Endothelial cell (in vitro differentiated cells): ENCODE results near the gene MICAL1. TPM values are rescaled to one million over a fixed set of nuclear protein-coding genes. Genes with fewer than 3 reads are reported as not detected.

Experiments
- DNase-seq: peaks from one replicate; pipeline ENCODE4 v3.0.0; 2021; ENCODE audit warnings: low spot score
- H3K27ac Mint-ChIP-seq: one replicate; pipeline ENCODE4 v1.8.0; 2021; ENCODE audit warnings: mixed read lengths, inconsistent platforms; ENCODE audit not compliant: unreplicated experiment
- H3K27me3 Mint-ChIP-seq: one replicate; pipeline ENCODE4 v1.8.0; 2021; ENCODE audit warnings: mild to moderate bottlenecking, moderate library complexity, mixed read lengths, inconsistent platforms; ENCODE audit not compliant: unreplicated experiment
- H3K36me3 Mint-ChIP-seq: one replicate; pipeline ENCODE4 v1.8.0; 2021; ENCODE audit warnings: mild to moderate bottlenecking, low read depth, mixed read lengths, inconsistent platforms; ENCODE audit not compliant: unreplicated experiment
- H3K4me1 Mint-ChIP-seq: one replicate; pipeline ENCODE4 v1.8.0; 2021; ENCODE audit warnings: mild to moderate bottlenecking, mixed read lengths, inconsistent platforms; ENCODE audit not compliant: unreplicated experiment
- H3K4me3 Mint-ChIP-seq: one replicate; pipeline ENCODE4 v1.8.0; 2021; ENCODE audit warnings: mild to moderate bottlenecking, mixed read lengths, inconsistent platforms; ENCODE audit not compliant: unreplicated experiment
- H3K9me3 Mint-ChIP-seq: one replicate; pipeline ENCODE4 v1.8.0; 2021; ENCODE audit warnings: mixed read lengths, inconsistent platforms; ENCODE audit not compliant: unreplicated experiment
- total RNA-seq: library from RNA; stranded (reverse); fragmentation: NEBNext Ultra II Directional; extraction: Animal tissue kit (Norgen Biotek cat#: 25700); gene quantifications from one replicate; pipeline ENCODE4 v1.2.1, GENCODE V29; 2021; ENCODE audit not compliant: unreplicated experiment
- TF ChIP-seq, protein P1 (sequence below): fragments of 200-600 bp; sonication (generic); IDR thresholded peaks from one replicate; pipeline ENCODE4 v1.5.0; 2021; ENCODE audit warnings: antibody characterized with exemption; ENCODE audit not compliant: unreplicated experiment

MICAL1 gene
- total RNA-seq, 1 donor from 2014 or later, result 19.9 TPM

DNA sequence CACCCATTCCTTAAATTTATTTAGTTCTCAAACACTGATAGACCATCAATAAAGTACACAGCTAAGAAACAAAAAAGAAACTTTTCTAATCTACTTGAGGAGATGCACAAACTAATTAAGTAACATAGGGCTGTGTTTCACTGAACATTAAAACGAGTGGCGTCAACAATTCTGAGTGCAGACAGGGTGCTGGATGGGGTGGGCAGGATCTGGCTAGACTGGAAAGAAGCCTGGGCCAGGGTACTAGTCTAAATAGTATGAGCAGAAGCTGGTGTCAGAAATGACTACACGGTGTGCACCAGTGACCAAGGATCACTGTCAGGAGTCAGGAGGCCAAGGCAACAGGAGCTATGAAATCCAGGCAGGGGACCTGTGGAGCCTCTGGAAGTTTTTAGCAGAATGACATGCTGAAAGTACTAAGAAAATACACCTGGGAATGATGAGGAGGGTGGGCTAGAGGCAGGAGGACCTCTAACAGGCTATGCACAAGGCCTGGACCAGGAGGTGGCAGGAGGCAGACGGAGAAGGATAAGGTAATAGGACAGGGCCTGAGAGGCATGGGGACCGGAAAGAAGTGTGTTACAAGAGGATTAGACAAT lies 14.1 kb upstream of the MICAL1 start:
- Mint-ChIP-seq H3K27me3 (peaks cover 4% of the 10 kb centered on the region), H3K4me1 (no peaks in the 10 kb centered on the region), H3K36me3 (peaks cover 38% of the 10 kb centered on the region)

DNA sequence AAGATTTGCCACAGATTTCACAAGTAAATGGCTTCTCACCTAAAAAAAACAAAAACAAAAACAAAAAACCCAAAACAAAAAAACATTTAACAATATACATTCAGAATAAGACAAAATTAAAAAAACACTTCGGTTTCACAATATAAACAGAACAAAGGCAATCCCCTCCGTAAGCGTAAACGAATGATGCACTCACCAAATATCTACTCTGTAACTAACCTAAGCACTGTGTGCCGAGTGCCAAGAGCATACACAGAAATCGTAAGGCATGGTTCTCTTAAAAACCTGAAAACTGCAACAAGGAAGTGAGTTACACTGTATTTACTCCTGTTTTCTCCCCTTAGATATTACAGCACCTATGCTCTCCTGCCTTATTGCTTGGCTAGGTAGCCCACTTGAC lies 12.1 kb upstream of the MICAL1 start:
- Mint-ChIP-seq H3K4me3 (no peak overlapping the region), H3K4me1 (no peaks in the 10 kb centered on the region), H3K27ac (no peak overlapping the region), H3K27me3 (peaks cover 1% of the 10 kb centered on the region), H3K9me3 (no peaks in the 10 kb centered on the region), H3K36me3 (peaks cover 30% of the 10 kb centered on the region)
- TF ChIP-seq, protein P1, sequence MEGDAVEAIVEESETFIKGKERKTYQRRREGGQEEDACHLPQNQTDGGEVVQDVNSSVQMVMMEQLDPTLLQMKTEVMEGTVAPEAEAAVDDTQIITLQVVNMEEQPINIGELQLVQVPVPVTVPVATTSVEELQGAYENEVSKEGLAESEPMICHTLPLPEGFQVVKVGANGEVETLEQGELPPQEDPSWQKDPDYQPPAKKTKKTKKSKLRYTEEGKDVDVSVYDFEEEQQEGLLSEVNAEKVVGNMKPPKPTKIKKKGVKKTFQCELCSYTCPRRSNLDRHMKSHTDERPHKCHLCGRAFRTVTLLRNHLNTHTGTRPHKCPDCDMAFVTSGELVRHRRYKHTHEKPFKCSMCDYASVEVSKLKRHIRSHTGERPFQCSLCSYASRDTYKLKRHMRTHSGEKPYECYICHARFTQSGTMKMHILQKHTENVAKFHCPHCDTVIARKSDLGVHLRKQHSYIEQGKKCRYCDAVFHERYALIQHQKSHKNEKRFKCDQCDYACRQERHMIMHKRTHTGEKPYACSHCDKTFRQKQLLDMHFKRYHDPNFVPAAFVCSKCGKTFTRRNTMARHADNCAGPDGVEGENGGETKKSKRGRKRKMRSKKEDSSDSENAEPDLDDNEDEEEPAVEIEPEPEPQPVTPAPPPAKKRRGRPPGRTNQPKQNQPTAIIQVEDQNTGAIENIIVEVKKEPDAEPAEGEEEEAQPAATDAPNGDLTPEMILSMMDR, result no peak
- DNase-seq, result no peak

More for the DNA sequence above, 14.1 kb upstream of the MICAL1 start:
- Mint-ChIP-seq H3K9me3 (no peaks in the 10 kb centered on the region), H3K27ac (no peak overlapping the region), H3K4me3 (peak overlapping the region; percentile 27)
- no peak for DNase-seq
- TF ChIP-seq, protein P1, result no peak

DNA sequence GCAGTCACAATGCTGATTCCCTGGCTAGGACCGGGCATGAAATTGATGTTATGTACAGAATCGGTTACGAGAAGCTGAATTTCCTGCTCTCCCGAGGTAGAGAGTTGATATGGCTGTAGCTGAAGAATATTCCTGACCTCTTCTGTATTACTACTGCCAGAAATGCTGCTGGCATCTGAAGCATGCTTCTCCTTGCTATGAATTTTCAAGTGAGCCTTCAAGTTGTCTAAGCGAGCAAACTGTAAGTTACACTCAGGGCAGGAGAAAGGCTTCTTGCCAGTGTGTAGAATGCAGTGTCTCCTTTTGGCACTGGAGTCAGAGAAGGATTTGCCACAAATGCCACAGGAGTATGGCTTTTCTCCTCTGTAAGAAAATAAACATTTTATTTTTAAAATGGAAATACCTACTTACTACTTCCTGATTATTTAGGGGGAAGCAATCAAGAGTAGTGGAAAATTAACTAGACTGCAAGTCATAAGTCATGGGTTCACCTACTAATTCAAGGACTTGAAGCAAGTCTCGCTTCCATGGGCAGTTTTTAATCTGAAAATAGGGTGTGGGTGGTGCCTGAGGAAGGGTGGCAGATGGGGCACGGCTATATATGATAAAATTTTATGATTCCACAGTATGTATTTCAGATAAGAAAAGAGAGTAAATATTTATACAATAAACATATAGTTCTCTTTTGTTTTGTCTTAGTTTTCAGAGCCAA lies 10.8 kb upstream of the MICAL1 start:
- Mint-ChIP-seq H3K4me1 (no peaks in the 10 kb centered on the region), H3K4me3 (no peak overlapping the region), H3K36me3 (peaks cover 19% of the 10 kb centered on the region), H3K27me3 (no peaks in the 10 kb centered on the region), H3K27ac (no peak overlapping the region), H3K9me3 (no peaks in the 10 kb centered on the region)
- no peak for DNase-seq
- TF ChIP-seq, protein P1, result no peak

DNA sequence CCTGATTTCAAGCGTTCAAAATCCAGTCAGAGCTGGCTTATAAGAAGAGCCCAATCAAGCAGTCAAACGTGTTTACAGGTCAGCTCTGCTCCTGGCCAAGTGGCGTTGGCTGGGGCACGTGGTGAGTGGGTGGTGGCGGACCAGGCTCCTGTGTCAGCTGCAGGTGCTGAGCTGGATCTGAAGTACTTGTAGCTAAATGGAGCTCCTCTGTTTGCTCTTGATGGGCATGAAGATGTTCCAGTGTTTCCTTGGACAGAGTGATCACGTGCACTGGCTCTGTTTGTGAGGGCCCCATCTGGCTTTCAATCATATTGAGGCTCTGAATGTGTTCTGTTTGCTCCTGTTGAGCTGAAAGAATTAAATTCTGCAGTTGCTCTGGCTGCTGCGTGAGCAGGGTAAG lies 10.2 kb upstream of the MICAL1 start:
- H3K4me3 Mint-ChIP-seq, result no peak overlapping the region
- H3K9me3 Mint-ChIP-seq, result no peaks in the 10 kb centered on the region
- no peak overlapping the region for H3K27ac Mint-ChIP-seq
- H3K36me3 Mint-ChIP-seq, result peaks cover 15% of the 10 kb centered on the region
- H3K4me1 Mint-ChIP-seq, result no peaks in the 10 kb centered on the region
- no peaks in the 10 kb centered on the region for H3K27me3 Mint-ChIP-seq
- TF ChIP-seq, protein P1, result no peak
- DNase-seq, result no peak
